A673 (cell line): Measurements from ENCODE around the gene SPDYE2B.
"Not testable (repeated sequence)": the region's sequence is repeated elsewhere in the genome, so short reads cannot be mapped to it uniquely, and the experiment has no call there.

Experiments used
- CTCF ChIP-seq: fragments of 300-800, 200-600 bp; sonication (generic); conservative IDR thresholded peaks from 2 replicates; pipeline ENCODE4 v1.5.1; 2017; ENCODE audit warnings: low read depth, mild to moderate bottlenecking, antibody characterized with exemption, low read length, moderate library complexity, mixed read lengths
- EZH2 ChIP-seq: fragments of 200-600 bp; sonication (generic); IDR thresholded peaks from 2 replicates; pipeline ENCODE4 v1.6.1; 2017; ENCODE audit warnings: borderline replicate concordance, low read depth, mild to moderate bottlenecking, mixed read lengths, antibody characterized with exemption, low read length; ENCODE audit not compliant: poor library complexity, severe bottlenecking

DNA sequence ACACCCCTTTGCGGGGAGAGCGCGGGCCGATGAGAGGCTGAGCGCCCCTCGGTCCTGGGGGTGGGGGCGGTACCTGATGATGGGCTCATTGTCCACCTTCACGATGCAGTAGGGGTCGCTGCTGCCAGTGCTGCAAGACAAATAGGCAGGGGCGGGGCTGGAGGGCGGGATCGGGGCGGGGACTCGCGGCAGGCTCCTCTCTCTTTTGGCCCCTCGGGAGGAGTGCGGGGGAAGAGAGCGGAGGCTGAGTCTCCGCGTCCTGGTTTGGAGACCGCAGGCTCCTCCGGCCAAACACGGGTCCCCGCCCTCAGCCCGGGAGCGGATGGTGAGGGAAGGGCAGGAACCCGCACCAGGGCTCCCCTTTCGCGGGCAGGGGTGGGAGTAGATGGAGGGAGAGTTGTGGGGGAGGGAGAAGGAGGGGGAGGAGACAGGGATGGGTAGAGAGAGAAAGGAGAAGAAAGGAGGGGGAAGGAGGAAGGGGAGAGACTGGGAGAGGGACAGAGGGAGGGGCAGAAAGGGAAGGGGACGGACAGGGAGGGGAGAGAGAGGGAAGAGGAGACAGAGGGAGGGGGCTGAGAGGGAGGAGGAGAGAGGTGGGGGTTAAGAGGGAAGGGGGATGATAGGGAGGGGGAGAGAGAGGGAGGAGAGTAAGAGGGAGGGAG is 39.0 kb upstream of the SPDYE2B start:
- not testable (repeated sequence) for TF ChIP-seq CTCF, EZH2
